Measurements from ENCODE around the gene PPFIA2.
"Not testable (repeated sequence)": the region's sequence is repeated elsewhere in the genome, so short reads cannot be mapped to it uniquely, and the experiment has no call there.

The PPFIA2 gene

DNA sequence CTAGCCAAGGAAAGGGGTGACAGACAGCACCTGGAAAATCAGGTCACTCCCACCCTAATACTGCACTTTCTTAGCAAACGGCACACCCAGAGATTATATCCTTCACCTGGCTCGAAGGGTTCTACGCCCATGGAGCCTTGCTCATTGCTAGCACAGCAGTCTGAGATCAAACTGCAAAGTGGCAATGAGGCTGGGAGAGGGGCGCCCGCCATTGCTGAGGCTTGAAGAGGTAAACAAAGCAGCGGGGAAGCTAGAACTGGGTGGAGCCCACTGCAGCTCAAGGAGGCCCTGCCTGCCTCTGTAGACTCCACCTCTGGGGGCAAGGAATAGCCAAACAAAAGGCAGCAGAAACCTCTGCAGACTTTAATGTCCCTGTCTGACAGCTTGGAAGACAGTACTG lies 99.8 kb downstream of the PPFIA2 start:
- not testable (repeated sequence) for DNase-seq

- DNase-seq: peak; percentile 51
Observed at GRCh38 chr12:81644503-81644902, 114.6 kb downstream of the PPFIA2 start.

DNA sequence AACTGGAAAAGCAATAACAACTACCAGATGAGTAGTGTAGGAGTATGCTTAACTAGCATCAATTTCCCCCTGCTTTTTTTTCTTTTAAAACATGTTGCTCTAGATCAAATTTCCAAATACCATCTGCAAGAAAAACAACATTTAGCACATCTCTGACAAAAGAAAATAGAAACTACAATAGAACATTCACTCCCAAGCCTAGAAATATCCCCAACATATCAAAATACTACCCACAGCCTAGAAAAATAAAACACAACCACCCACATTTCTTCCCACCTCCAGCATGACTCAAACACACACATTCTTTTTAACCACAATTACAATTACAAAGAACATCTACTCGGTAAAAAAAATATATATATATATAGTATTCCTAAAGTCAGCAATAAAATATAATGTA lies 120.0 kb downstream of the PPFIA2 start:
- DNase-seq: no peak

GRCh38 chr12:81633127-81633526 lies 126.0 kb downstream of the PPFIA2 start:
- no peak for DNase-seq

- DNase-seq: peak; percentile 71
Observed at GRCh38 chr12:81627336-81628189, 131.6 kb downstream of the PPFIA2 start.

- no peak for DNase-seq
Observed at GRCh38 chr12:81626406-81626805, 132.7 kb downstream of the PPFIA2 start.

DNA sequence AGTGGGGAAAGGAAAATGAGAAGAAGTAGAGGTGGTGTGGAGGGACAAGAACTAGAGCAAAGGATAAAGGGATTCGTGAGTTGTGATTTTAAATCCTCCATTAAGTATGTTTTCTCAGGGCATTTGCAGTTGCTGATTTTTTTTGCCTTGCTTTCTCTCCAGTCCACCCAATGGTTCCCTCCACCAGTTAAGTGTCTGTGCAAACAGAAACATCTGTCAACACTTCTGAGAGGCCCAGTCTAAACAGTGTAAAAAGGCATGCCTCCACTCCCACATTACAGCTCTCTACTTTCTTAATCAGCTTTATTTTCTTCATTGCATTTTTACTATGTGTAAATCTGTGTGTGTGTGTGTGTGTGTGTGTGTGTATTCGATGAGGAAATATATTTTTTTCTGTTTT lies 141.2 kb downstream of the PPFIA2 start:
- no peak for DNase-seq

DNA sequence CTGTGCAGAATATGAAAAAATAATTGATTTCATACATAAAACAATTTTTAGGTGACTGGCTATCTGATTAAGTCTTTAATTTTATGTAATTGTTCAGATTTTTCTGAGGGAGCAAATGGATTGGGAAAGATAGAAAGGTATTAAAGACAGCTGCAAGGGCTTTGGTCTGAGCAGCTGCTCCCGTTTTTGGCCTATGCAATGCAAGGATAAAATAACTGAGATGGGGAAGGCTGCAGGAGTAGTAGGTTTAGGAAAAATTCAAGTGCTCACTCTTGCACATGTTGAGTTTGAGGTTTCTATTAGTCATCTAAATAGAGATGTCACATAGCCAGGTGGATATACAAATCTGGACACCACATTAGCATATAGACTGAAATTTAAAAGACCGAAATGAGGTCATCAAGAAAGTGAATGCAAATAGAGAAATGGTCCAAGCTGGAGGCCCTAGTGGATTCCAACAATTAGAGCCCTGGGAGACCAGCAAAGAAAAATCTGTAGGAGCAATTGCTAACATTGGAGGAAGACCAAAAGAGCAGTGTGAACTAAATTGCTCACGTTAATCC lies 144.0 kb downstream of the PPFIA2 start:
- DNase-seq: no peak

GRCh38 chr12:81610955-81611889 lies 147.9 kb downstream of the PPFIA2 start:
- no peak for DNase-seq

DNA sequence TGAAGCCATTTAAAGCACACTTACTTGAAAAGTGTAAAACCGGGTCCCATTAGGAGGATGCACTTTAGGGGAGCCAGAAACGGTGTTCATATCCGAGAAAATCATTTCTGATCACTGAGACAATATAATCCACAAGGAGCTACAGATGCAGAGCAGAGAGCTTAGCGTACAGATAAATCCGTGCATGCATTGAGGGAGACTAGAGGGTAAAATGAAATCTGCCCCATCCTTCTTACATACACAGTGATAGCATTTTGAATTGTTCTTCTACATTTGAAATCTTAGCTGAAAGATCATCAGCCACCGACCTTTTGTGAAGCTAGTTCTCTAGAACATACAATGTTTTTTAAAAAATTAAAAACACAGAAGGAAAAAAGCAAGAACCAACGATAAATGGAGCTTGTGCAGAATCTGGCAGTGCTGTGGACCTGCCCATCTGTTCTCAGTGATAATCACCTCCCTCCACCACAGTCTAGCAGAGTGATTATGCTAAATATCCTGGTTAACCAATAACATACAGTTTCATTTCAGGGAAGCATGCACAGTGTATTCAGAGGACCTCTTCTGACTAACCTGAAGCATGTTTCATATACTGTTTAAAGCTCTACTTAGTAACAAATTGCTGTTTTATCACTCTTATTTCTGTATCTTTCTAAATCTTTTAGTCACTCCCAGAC lies 161.1 kb downstream of the PPFIA2 start:
- peak; percentile 80 for DNase-seq

DNA sequence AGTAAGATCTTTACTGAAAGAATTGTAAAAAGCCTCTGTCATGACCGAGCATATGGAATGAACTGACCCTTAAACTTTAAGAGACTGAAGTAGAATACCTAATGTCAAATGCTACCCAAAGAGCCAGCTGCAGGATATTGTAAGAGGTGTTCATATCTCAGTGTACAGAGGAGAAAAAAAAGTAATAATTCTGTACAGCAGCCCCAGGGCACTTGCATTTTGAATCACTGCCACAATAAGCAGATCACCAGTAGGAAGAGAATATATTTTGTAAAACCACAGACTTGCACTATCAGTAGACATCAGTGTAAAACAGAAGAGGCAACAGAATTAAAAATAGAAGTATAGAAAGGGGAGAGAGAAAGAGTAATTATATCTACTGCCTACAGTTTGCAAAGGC lies 162.6 kb downstream of the PPFIA2 start:
- no peak for DNase-seq

DNA sequence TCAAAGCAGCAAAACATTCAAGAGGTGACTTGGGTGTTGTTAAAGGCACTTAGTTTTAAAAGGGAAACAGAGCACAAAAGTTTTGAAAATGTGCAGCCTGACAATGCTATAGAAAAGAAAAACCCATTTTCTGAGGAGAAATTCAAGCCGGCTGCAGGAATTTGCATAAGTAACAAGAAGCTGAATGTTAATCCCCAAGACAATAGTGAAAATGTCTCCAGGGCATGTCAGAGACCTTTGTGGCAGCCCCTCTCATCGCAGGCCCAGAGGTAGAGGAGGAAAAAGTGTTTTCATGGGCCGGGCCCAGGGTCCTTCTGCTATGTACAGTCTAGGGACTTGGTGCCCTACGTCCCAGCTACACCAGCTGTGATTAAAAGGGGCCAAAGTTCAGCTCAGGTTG lies 167.9 kb downstream of the PPFIA2 start:
- no peak for DNase-seq

- not testable (repeated sequence) for DNase-seq
Observed at GRCh38 chr12:81590703-81591102, 168.4 kb downstream of the PPFIA2 start.

- DNase-seq: no peak
Observed at GRCh38 chr12:81588235-81589008, 170.7 kb downstream of the PPFIA2 start.

GRCh38 chr12:81585787-81586186 lies 173.4 kb downstream of the PPFIA2 start:
- DNase-seq: no peak

- no peak for DNase-seq
Observed at GRCh38 chr12:81573228-81573627, 185.9 kb downstream of the PPFIA2 start.

DNA sequence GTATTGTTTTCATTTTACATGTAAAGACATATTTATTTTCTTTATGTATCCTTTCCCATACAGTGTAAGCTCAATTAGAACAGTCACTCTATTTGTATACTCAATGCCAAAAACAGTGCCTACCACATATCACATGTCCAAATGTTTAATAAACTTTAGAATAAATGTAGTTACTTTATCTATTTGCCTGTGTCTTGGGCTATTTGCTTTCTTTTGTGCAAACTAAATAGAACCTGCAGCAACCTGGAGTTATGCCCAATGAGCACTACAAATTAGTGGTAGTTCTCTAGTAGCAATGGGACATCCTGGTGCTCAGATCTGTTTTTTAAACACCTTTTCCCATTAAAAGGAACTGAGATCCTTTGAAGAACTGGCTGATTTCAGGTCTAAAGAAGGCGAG lies 186.7 kb downstream of the PPFIA2 start:
- no peak for DNase-seq

GRCh38 chr12:81570234-81570633 lies 188.9 kb downstream of the PPFIA2 start:
- DNase-seq: no peak

DNA sequence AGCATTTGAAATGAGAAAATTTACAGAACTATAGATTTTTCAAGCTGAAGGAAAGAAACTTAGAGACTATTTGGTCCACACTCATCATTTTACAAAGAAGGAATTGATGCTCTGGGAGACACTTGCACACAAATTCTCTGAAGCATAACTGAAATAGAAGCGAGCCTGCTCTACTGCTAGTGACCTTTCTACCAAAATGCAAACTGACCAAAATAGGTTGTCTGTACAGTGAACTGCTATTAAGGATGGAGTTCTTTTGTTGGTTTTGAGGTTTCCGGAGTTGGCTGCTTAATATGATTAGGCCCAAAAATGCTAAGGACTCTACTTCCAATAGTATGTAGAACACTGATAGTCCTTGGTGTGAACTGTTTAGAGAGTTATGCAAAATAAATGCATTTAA lies 194.9 kb downstream of the PPFIA2 start:
- no peak for DNase-seq

- DNase-seq: no peak
Observed at GRCh38 chr12:81558031-81558430, 201.1 kb downstream of the PPFIA2 start.

DNA sequence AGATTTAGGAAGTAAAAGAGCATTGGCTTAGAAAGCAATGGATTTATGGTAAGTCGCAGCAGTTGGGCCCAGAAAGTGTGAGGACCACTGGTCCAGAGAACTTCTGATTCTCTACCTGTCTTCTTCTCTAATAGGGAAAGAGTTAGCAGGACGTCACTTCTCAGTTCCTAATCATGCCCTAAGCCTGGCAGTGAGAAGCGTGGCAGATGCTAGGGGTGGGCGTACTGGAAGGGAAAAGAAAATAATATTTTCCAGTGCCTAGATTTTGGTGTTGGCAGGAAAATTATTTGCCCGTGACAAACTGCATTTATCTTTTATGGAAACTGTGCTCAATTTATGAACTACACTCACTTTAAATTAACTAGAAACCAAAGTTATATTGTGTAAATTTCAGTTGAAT lies 212.3 kb downstream of the PPFIA2 start:
- DNase-seq: no peak

- no peak for DNase-seq
Observed at GRCh38 chr12:81543621-81544139, 215.5 kb downstream of the PPFIA2 start.

Data from NCI-H2227 treated with DMSO at 0.1 percent for 48 hours (cell line).